Measurements from ENCODE around the gene MAP3K6.
A peak's percentile ranks its signal among the peaks of the same experiment; 100 is the strongest.

The MAP3K6 gene

GRCh38 chr1:27398405-27399149 lies 31.8 kb upstream of the MAP3K6 start:
- H3K56ac ChIP-seq (ENCODE audit: low read length) = peak overlapping the region; percentile 30

DNA sequence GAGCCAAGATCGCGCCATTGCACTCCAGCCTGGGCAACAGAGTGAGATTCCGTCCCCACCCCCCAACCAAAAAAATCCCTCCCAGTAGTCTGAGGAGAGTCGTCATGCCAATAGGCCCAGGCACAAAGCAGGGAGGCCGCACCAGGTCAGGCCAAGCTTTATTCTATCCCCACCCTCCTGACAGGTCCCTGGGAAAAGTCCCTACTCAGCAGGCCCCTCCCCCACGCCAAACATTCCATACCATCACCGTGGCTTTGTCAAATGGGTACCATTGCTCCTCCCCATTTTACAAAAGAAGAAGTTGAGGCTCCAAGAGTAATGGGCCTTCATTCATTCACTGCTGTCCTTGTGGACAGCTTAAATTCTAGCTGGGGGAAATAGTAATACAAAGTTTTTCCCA lies 31.0 kb upstream of the MAP3K6 start:
- no peaks in the 10 kb centered on the region for H3K79me2 ChIP-seq (ENCODE audit: control insufficient read depth, insufficient read depth, low read length)

More at GRCh38 chr1:27398405-27399149, 31.8 kb upstream of the MAP3K6 start:
- Histone ChIP-seq H3K4ac (ENCODE audit: low read depth, low read length) (no peak overlapping the region), H2BK5ac (ENCODE audit: low read length) (no peak overlapping the region), H3K27me3 (ENCODE audit: insufficient read depth, low read length, poor library complexity) (no peaks in the 10 kb centered on the region), H3K79me2 (ENCODE audit: control insufficient read depth, insufficient read depth, low read length) (no peaks in the 10 kb centered on the region), H2BK120ac (ENCODE audit: low read depth, low read length) (no peak overlapping the region), H3K36me3 (ENCODE audit: control insufficient read depth, insufficient read depth, low read length) (no peaks in the 10 kb centered on the region), H3K27ac (ENCODE audit: low read depth, low read length) (no peak overlapping the region), H3K9ac (ENCODE audit: low read length) (peak overlapping the region; percentile 8), H2BK15ac (replicated peaks; ENCODE audit: low read depth) (no peak overlapping the region), H3K79me1 (ENCODE audit: low read length) (no peaks in the 10 kb centered on the region), H3K18ac (ENCODE audit: low read length) (no peak overlapping the region), H3K23ac (ENCODE audit: low read length) (no peak overlapping the region), H3K4me1 (ENCODE audit: control insufficient read depth, low read depth, low read length) (no peaks in the 10 kb centered on the region), H3K4me2 (ENCODE audit: low read length) (no peak overlapping the region), H4K5ac (ENCODE audit: low read length) (no peak overlapping the region), H3K4me3 (ENCODE audit: low read length) (no peak overlapping the region), H2AK5ac (ENCODE audit: low read length) (no peak overlapping the region), H4K8ac (ENCODE audit: low read depth, low read length) (no peak overlapping the region)
- peak; percentile 30 for DNase-seq
- no CpG with 5 or more reads among the region's 4 CpGs for WGBS (ENCODE audit: extremely low coverage, insufficient coverage, low lambda C conversion rate)

GRCh38 chr1:27397110-27397509 lies 30.3 kb upstream of the MAP3K6 start:
- no peaks in the 10 kb centered on the region for H3K4me1 ChIP-seq (ENCODE audit: control insufficient read depth, low read depth, low read length)
- H3K4me2 ChIP-seq (ENCODE audit: low read length) = no peak overlapping the region
- no peak overlapping the region for H3K9ac ChIP-seq (ENCODE audit: low read length)
- no peak overlapping the region for H4K8ac ChIP-seq (ENCODE audit: low read depth, low read length)
- no peak overlapping the region for H2BK120ac ChIP-seq (ENCODE audit: low read depth, low read length)
- H3K27ac ChIP-seq (ENCODE audit: low read depth, low read length) = no peak overlapping the region
- no peak overlapping the region for H2BK5ac ChIP-seq (ENCODE audit: low read length)
- no peaks in the 10 kb centered on the region for H3K27me3 ChIP-seq (ENCODE audit: insufficient read depth, low read length, poor library complexity)
- no peak overlapping the region for H3K56ac ChIP-seq (ENCODE audit: low read length)
- H3K18ac ChIP-seq (ENCODE audit: low read length) = no peak overlapping the region
- WGBS (ENCODE audit: extremely low coverage, insufficient coverage, low lambda C conversion rate) = no CpG with 5 or more reads among the region's 3 CpGs
- no peak overlapping the region for H3K4ac ChIP-seq (ENCODE audit: low read depth, low read length)
- no peak overlapping the region for H3K4me3 ChIP-seq (ENCODE audit: low read length)
- no peaks in the 10 kb centered on the region for H3K36me3 ChIP-seq (ENCODE audit: control insufficient read depth, insufficient read depth, low read length)
- no peaks in the 10 kb centered on the region for H3K79me2 ChIP-seq (ENCODE audit: control insufficient read depth, insufficient read depth, low read length)
- H2AK5ac ChIP-seq (ENCODE audit: low read length) = no peak overlapping the region
- H4K5ac ChIP-seq (ENCODE audit: low read length) = no peak overlapping the region
- H3K79me1 ChIP-seq (ENCODE audit: low read length) = peaks cover 4% of the 10 kb centered on the region
- no peak overlapping the region for H2BK15ac ChIP-seq (replicated peaks; ENCODE audit: low read depth)
- H3K23ac ChIP-seq (ENCODE audit: low read length) = no peak overlapping the region
- no peak for DNase-seq

More for the DNA sequence above, 31.0 kb upstream of the MAP3K6 start:
- Histone ChIP-seq H3K27me3 (ENCODE audit: insufficient read depth, low read length, poor library complexity) (no peaks in the 10 kb centered on the region), H4K8ac (ENCODE audit: low read depth, low read length) (no peak overlapping the region), H4K5ac (ENCODE audit: low read length) (no peak overlapping the region), H3K18ac (ENCODE audit: low read length) (no peak overlapping the region), H2BK120ac (ENCODE audit: low read depth, low read length) (no peak overlapping the region), H3K4me2 (ENCODE audit: low read length) (no peak overlapping the region), H2AK5ac (ENCODE audit: low read length) (no peak overlapping the region), H3K27ac (ENCODE audit: low read depth, low read length) (no peak overlapping the region), H2BK5ac (ENCODE audit: low read length) (no peak overlapping the region), H3K4me1 (ENCODE audit: control insufficient read depth, low read depth, low read length) (no peaks in the 10 kb centered on the region), H3K4ac (ENCODE audit: low read depth, low read length) (no peak overlapping the region), H3K79me1 (ENCODE audit: low read length) (peaks cover 4% of the 10 kb centered on the region), H2BK15ac (replicated peaks; ENCODE audit: low read depth) (no peak overlapping the region), H3K56ac (ENCODE audit: low read length) (no peak overlapping the region), H3K4me3 (ENCODE audit: low read length) (no peak overlapping the region), H3K23ac (ENCODE audit: low read length) (no peak overlapping the region), H3K36me3 (ENCODE audit: control insufficient read depth, insufficient read depth, low read length) (no peaks in the 10 kb centered on the region), H3K9ac (ENCODE audit: low read length) (no peak overlapping the region)
- WGBS (ENCODE audit: extremely low coverage, insufficient coverage, low lambda C conversion rate) = no CpG with 5 or more reads among the region's 7 CpGs
- peak; percentile 51 for DNase-seq

DNA sequence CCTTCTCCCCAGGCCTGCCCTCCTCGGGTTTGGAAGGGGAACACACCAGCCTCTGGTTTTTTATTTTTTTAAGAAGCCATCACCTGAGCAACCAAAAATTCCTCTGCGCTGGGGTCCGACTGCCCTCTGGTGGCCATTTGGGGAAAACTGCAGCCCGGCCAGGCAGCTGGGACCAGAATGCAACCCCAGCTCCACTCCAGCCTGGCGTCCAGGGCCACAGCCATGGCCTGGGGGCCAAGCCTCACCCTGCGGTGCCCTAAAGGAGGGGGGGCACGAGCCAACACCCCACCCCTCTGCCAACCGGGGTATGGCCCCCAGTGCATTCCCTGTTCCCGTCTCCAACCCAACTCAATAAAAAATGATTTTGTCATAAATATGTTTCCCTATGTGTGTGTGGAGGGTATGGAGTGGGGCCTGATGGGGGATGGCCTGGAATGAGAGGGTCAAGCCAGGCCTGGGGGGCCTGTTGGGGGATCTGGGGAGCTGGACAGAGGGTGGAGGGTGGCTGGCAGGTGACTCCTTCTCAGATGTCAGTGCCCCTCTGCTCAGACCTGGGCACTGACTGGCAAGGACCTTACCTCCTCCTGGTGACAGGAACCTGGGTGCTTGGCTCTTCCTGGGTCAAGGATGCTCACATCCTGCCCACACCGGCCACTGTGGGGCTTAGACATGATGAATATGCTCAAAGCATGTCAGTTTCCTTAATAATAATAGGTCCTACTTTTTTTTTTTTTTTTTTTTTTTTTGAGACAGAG lies 28.9 kb upstream of the MAP3K6 start:
- no peak overlapping the region for H2AK5ac ChIP-seq (ENCODE audit: low read length)
- H3K4me2 ChIP-seq (ENCODE audit: low read length) = no peak overlapping the region
- no peak overlapping the region for H2BK5ac ChIP-seq (ENCODE audit: low read length)
- H3K23ac ChIP-seq (ENCODE audit: low read length) = no peak overlapping the region
- peaks cover 4% of the 10 kb centered on the region for H3K79me1 ChIP-seq (ENCODE audit: low read length)
- no peak overlapping the region for H2BK120ac ChIP-seq (ENCODE audit: low read depth, low read length)
- H3K79me2 ChIP-seq (ENCODE audit: control insufficient read depth, insufficient read depth, low read length) = no peaks in the 10 kb centered on the region
- no CpG with 5 or more reads among the region's 10 CpGs for WGBS (ENCODE audit: extremely low coverage, insufficient coverage, low lambda C conversion rate)
- peak; percentile 90 for DNase-seq
- H3K56ac ChIP-seq (ENCODE audit: low read length) = no peak overlapping the region
- no peak overlapping the region for H3K4me3 ChIP-seq (ENCODE audit: low read length)
- no peak overlapping the region for H3K18ac ChIP-seq (ENCODE audit: low read length)
- no peaks in the 10 kb centered on the region for H3K27me3 ChIP-seq (ENCODE audit: insufficient read depth, low read length, poor library complexity)
- no peak overlapping the region for H4K5ac ChIP-seq (ENCODE audit: low read length)
- H3K4me1 ChIP-seq (ENCODE audit: control insufficient read depth, low read depth, low read length) = peaks cover 2% of the 10 kb centered on the region
- H2BK15ac ChIP-seq (replicated peaks; ENCODE audit: low read depth) = no peak overlapping the region
- no peak overlapping the region for H3K9ac ChIP-seq (ENCODE audit: low read length)
- no peak overlapping the region for H4K8ac ChIP-seq (ENCODE audit: low read depth, low read length)
- no peak overlapping the region for H3K4ac ChIP-seq (ENCODE audit: low read depth, low read length)
- no peak overlapping the region for H3K27ac ChIP-seq (ENCODE audit: low read depth, low read length)
- no peaks in the 10 kb centered on the region for H3K36me3 ChIP-seq (ENCODE audit: control insufficient read depth, insufficient read depth, low read length)

GRCh38 chr1:27394925-27395324 lies 28.2 kb upstream of the MAP3K6 start:
- H2AK5ac ChIP-seq (ENCODE audit: low read length) = no peak overlapping the region
- H3K4me2 ChIP-seq (ENCODE audit: low read length) = no peak overlapping the region
- H2BK120ac ChIP-seq (ENCODE audit: low read depth, low read length) = no peak overlapping the region
- H3K27ac ChIP-seq (ENCODE audit: low read depth, low read length) = no peak overlapping the region
- H3K36me3 ChIP-seq (ENCODE audit: control insufficient read depth, insufficient read depth, low read length) = no peaks in the 10 kb centered on the region
- H4K8ac ChIP-seq (ENCODE audit: low read depth, low read length) = no peak overlapping the region
- no peak overlapping the region for H3K56ac ChIP-seq (ENCODE audit: low read length)
- peaks cover 2% of the 10 kb centered on the region for H3K4me1 ChIP-seq (ENCODE audit: control insufficient read depth, low read depth, low read length)
- WGBS (ENCODE audit: extremely low coverage, insufficient coverage, low lambda C conversion rate) = no CpG with 5 or more reads among the region's 1 CpG
- no peak overlapping the region for H2BK15ac ChIP-seq (replicated peaks; ENCODE audit: low read depth)
- H3K4me3 ChIP-seq (ENCODE audit: low read length) = no peak overlapping the region
- no peak overlapping the region for H2BK5ac ChIP-seq (ENCODE audit: low read length)
- H4K5ac ChIP-seq (ENCODE audit: low read length) = no peak overlapping the region
- no peaks in the 10 kb centered on the region for H3K79me2 ChIP-seq (ENCODE audit: control insufficient read depth, insufficient read depth, low read length)
- H3K27me3 ChIP-seq (ENCODE audit: insufficient read depth, low read length, poor library complexity) = no peaks in the 10 kb centered on the region
- no peak overlapping the region for H3K23ac ChIP-seq (ENCODE audit: low read length)
- DNase-seq = no peak
- peaks cover 4% of the 10 kb centered on the region for H3K79me1 ChIP-seq (ENCODE audit: low read length)
- no peak overlapping the region for H3K4ac ChIP-seq (ENCODE audit: low read depth, low read length)
- H3K9ac ChIP-seq (ENCODE audit: low read length) = no peak overlapping the region
- no peak overlapping the region for H3K18ac ChIP-seq (ENCODE audit: low read length)

Data from mesendoderm (in vitro differentiated cells).